DMS53 treated with DMSO at 0.1 percent for 48 hours (cell line): ENCODE data around the gene PLAC1.

Experiments
- DNase-seq: peaks from one replicate; lab custom pipeline; 2025; ENCODE audit not compliant: unreplicated experiment; lab: John Stamatoyannopoulos, UW

PLAC1 gene, protein sequence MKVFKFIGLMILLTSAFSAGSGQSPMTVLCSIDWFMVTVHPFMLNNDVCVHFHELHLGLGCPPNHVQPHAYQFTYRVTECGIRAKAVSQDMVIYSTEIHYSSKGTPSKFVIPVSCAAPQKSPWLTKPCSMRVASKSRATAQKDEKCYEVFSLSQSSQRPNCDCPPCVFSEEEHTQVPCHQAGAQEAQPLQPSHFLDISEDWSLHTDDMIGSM

DNA sequence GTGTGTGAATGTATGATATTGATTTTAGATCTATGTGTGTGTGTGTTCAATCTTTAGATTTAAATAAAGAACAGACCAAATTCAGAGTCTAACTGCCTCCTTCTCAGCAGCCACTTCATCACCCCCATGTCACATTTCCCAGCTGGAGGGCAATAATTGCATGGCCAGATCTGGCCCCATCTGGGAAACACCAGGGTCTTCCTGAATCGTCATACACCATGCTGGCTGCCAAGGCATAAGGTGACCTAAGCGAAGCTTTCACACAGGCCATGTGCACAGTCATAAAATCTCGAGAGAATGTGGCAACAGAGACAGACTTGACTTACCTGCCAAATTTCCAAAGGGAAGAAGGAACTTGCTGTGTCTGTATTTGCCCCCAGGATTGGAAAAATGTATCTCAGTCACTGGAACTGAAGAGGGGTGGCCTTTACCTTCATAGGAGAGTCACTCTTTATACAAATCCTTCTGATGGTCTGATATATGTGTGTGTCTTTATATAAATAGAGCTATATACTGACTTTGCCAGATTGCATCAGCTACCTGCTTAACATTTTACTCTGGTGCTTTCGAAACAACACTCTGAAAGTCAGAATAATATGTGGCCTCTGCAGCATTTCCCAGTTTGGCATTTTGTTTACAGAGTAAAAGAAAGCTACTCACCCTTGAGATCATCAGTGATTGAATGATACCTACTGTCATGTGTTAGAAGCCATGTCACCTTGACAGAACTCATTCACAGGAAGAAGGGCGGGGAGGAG, at the start of gene PLAC1:
Gene PLAC1 (minus strand): TSS at position 470 of the 758 bp plus-strand sequence. CDS start 91,789 bp downstream, outside the sequence.
- no peak for DNase-seq

DNA sequence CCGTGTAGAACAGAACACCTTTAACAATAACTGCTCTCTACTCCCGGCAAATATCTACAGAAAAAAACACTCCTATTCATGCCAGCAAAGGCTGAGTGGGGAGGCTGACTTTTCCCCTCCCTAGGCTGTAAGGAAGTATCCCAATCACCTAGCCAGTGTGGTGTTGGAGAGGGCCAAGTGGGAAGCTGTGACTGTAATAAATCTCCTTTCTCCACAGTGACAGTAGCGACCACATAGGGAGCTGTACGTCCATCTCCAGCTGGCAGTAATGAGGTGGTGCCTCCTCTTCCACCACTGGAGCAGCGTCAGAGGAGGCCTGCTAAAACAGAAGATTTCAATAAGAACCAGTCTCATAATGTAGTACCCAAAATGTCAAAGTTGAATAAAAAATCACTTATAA, 47.9 kb upstream of the PLAC1 start:
- DNase-seq: no peak

DNA sequence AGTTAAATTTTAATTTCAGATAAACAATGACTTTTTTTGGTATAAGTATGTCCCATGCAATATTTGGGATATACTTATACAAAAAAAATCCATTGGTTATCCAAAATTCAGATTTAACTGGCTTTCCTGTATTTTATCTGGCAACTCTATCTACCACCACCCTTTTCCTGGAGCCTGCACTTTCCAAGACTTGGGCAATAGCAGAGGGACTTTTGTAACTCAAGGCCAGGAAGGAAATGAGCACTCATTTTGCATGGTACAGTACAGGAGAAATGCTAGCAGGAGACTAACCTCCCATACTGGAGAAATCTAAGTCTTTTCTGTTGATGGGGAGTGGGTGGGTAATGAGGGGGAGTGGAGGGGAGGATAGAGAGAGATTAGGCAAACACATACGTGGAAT, 37.7 kb upstream of the PLAC1 start:
- DNase-seq: no peak

DNA sequence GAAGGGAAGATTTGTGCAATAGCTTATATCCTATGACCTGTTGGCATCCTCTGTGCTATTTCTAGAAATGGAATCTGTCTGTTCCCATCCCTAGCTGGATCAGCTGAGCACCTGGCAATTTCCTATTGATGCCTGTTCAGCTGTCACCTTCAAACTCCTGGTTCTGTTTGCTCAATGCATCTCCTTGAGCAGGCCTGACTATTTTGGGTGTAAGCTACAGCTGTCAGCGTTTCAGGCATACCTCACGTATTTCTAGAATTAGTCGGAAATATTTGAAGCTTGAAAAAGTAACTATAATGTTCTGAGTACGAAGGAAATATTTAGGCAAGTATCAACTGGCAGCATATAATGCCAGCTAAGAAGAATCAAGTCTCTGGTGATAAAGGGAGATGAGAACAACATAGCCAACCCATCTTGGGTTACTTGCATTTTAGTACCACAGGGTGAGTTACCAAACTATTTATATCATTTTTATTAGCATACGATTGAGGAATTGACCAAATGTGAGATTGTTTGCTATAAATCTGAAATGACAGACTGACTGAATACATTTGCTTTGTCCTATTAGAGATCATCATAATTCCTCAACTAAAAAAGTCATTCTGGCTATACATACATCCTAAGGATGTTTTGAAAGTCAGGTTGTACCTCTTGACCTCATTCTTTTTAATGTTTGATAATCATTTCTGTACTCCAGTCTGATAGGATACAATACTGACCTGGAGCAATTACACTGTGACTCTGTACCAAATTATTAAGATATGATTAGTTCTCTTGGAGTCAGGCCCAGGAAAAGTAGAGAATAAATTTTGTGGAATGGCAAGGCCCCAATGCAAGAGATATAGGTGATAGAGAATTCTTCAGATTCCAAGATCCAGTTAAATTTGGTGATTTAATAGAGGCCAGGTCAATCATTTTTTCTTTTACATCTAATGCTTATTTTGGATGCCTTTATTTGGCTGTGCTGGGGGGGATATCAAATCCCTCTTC, 36.4 kb upstream of the PLAC1 start:
- no peak for DNase-seq

DNA sequence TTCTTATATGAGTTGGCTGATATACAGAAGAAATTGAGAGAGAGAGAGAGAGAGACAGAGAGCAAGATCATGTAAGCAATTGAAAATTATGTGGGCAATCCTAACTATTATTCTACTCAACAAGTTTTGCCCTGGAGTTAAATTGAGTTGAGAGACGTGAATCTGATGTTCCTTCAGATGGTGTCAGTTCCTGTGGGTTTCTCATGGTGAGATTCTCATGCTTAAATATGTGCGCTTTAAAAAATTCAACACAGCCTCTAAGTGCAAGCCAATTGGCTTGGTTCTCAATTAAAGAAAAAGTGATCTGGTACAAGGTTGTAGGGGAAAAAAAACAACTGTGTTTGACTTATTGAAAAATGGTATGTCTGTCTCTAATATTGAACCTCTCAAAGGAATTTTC, 35.4 kb upstream of the PLAC1 start:
- DNase-seq: no peak

DNA sequence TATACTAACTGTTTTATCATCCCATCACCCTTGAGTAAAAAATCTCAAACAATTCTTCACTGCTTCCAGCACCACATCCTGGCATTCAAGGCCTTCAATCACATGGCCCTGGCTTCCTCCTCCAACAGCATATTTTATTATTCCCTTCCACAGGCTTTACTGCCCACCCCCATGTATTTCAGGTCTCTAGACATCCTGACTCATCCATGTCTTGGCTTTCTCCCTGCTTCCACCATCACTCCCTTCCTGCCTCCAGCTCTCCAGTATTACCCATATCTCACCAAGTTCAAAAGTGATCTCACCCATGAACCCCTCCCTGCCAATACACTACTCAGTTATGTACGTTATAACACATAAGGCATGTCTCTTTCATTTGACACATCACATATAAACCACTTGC, 34.7 kb upstream of the PLAC1 start:
- no peak for DNase-seq

DNA sequence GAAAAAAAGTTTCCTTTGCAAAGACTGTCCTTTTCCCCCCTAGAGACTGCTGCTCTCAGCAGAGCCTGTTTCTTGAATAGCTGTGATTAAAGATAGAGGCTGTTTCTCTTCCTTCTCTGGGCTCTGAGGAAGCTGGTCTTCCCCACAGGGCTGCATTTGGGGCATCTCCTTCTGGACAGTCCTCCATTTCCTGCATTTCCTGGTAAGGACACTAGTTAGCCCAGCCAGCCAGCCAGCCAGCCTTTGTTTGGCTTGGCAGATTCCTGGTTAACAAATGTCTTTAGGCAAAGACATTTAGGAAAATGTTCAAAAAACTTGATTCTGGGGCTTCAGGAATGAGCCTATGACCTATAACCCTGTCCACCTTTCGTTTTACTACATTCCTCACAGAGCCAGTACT, 34.0 kb upstream of the PLAC1 start:
- no peak for DNase-seq

DNA sequence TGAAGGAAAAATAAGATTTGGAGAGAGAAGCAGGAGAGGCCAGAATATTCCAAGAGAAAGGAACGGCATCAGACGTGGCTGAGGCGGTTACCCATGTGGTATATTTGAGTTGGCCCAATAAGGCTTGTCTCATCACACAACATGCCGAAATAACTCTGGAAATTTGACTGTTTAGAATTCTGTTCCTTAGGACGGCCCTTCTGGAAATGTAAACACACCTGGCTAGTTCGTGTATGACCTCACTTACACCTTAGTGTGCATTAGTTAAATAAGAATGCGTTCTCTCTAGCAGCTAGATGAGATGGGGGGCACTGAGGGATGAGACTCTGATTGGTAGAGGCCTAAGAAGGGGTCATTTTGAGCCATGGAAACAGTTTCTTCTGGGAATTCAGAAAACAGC, 33.2 kb upstream of the PLAC1 start:
- no peak for DNase-seq

DNA sequence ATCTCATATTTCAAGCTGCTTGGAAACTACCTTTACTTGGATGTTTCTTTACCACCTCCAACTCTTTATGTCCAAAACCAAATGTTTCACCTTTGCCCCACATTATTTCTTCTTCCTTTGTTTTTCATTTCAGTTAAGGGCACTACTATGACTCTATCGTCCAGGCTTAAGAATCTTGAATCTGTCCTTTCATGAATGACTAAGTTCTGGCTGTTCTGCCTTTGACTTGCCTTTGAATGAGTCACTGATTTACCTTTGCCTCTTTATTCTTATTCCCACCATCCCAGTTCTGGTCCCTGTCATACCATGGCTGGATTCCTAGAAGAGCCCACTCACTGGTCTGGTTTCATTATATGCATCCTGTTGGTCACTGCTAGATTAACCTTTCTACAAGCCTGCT, 30.6 kb upstream of the PLAC1 start:
- DNase-seq: no peak

DNA sequence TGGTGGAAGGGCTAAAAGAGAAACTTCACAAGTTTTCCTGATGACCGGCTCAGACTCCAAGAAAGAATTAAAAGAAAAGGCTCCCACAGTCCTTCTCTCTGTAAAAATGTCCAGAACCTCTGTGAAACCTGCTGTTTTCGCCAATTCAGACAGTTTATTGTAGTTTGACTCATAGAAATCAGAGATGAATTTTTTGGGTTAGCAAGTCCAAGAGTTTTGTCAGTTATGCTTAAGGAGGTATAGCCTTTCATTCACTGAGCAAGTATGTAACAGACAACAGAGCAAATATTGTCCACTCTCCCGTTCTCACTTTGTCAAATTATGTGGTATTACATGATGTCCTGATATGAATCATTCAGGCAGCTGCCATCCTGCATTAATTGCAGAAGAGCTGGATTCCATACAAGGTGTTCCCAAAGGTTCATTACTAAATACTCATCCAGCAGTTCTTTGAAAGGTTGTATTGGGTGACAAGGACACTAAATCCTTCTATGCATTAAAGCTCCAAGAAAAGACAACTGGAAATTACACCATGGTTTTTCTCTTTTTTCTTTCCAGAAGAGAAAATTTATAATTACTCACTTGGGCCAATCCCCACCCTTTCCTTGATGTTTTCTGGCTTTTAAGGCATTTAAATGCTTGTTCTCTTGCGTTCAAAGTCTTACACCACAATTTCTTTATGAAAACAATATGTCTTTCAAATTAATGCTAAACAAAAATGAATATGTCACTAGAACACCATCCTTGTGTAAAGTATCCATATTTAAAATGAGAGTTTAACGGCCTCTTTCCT, 30.0 kb upstream of the PLAC1 start:
- no peak for DNase-seq

DNA sequence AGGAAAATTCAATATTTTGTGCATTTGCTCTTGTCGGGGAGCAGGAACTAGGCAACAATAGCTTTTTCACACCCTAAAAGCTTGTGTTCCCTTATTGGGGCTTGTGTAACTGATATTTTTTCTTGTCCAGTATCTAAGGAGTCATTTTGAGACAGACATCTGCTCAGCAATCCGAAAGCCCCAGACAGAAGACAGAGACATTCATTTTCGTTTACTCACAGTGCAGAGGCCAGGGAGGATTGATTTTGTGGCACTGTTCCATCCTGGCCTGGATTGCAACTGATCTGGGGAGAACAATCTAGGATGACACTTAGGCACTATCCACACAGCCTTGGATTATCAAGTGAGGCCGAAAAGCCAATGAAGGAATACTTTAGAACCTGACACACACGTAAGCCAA, 27.4 kb upstream of the PLAC1 start:
- DNase-seq: no peak

DNA sequence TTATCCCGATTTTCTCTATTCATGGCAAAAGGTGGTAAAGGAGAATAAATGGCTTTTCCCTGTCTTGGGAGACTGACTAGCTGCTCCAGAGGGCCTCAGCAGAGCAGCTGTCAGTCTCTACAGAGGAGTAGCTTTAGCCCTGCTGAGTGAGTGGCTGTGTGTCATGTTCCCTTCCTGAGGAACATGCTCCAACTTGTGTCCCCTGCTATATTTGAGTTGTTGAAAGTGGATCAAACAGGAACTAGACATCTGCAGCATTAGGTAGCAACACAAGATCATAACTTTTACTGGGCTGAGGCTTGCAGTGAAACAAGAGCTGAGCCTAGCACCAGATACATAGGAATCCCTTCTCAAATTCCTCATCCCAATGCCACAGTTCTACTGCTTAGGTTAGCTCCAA, 26.7 kb upstream of the PLAC1 start:
- DNase-seq: no peak

DNA sequence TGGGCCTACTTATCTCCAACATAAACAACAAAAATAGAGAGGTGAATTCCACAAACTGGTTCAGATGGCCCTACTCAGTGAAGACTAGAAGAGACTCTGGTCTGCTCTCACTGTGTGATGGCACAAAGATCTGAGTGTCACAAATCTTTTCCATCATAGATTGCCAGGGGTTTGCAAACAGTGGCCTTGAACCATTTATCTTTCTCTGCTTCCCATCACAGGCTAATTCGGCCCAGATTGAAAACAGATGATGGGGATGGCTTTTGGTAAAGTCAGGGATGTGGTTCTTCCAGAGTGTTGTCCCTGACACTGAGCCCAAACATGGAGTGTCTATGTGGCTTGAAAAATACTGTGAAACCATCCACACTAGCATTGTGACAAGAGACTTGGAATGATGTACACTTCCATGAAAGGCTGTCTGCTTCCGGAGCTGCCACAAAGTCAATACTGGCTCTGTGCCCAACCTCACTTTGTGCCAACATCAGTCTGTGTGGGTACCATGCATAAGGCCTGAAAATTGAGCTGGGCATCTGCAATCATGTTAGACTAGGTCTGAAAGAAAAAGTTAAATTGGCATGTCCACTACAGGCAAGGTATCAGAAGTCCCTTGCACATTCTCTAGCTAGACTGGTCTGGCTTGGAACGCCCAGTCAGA, 25.2 kb upstream of the PLAC1 start:
- peak; percentile 20 for DNase-seq

DNA sequence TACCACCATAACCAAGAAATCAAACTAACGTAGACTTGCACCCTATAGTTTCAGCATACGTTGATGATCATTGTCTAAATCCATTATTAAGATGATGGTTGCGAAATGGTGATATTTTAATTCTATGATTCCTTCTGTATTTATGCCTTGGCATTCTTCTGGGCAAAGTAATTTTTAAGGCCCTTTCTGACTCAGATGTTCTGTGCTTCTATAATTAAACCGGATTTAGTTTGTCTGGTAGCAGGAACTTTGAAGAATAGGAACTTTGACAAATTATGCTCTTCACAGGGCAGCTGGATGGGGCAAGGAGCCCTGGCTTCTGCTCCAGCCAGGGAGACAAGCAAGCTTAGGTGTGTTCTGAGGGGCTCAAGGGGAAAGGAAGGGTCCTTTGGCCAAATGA, 23.8 kb upstream of the PLAC1 start:
- no peak for DNase-seq

DNA sequence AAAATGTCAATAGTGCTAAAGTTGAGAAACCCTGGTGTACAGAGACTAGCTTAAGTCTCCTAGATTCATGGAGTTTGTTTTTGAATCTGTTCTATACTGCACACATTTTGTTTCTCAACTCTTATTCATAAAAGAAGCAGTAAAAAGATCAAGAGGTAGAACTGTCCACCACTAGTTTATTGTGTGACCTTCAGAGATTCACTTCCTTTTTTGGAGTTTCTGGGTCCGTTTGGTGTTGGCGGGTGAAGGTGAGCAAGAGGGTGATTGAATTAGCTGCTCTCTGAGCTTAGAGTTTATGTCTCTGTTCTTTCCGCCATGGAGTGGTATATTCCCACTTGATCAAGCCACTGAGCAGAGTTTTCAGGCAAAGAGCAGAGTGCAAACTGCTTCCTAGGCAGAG, 21.4 kb upstream of the PLAC1 start:
- DNase-seq: no peak

DNA sequence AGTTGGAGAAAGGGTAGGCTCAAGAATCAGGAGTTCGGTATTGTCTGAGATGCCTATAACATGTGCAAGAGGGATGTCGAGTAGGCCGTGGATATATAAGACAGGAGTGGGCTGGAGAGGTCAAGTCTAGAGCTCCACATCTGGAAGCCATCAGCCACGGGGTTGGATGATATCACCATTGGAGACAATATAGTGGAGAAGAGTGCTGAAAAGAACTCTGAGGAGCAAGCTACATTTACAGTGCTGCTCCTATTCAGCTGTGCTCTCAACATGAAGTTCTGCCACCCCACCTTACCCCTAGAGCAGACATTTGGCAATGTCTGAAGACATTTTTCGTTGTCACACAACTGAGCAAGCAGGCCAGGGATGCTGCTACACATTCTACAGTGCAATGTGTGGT, 20.9 kb upstream of the PLAC1 start:
- no peak for DNase-seq

DNA sequence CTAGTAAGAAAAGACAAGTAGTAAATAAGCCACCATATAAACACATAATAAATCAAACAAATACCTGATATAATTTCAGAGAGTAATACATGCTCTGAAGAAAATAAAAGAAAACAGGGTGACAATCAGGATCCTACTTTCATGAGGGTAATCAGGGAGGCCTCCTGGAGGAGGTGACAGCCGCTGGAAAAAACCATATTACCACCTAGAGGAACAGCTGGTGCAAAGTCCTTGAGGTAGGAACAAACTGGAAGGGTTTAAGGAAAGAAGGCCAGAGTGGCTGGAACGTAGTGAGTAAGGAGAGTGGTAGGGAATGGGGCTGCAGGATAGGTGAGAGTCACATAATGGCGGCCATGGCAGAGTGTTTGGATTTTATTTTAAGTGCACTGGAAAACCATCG, 19.1 kb upstream of the PLAC1 start:
- DNase-seq: no peak

DNA sequence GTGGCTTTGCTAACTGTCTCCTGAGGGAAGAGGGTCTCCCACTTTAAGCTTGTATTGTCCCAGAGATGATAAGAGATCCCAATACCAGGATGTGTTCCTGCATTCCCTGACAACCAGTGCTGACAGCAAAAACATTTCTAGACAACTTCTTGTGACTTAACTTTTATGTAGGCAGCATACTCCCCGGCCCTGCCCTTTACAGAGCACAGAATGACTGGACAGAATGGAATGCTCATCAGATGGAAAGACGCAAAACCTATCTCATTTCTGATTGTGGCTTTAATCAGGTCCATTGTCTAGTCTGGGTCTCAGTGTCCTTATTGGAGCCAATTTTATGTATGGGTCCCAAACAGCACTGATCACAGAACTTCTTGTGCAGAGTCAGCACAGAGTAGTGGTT, 18.2 kb upstream of the PLAC1 start:
- DNase-seq: no peak

DNA sequence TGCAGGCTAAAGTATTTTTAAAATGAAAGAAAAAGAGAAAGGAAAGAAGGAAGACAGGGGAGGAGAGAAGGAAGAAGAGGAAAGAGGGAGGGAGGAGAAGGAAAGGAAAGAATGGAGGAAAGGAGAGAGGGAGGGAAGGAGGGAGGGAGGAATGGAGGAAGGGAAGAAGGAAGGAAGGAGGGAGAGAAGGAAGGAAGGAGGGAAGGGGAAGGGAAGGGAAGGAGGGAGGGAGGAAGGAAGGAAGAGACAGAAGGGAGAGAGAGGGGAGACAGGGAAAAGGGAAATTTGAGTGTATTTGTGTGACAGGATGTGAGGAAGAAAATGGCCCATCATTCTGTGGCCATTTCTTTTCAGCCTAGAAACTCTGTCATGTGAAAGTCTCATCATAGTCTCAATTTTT, 14.9 kb upstream of the PLAC1 start:
- no peak for DNase-seq

DNA sequence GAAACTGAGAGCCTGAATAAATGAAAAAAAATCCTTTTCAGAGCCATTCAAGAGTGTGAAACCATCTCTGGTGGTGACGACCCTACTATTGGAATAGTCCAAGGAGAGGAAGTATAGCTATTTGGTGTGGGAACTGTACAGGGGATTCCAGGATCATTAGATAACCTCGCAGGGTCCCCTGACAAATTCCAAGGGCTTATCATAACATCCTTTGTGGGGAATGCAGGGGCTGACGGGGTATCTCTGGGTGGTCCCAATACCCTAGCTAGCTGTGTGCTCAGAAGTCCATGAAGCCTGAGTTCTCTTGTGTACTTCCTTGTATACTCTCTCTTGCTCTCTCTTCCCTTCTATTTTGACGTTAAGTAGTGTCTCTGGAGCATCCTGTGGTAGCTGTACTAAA, 13.8 kb upstream of the PLAC1 start:
- DNase-seq: no peak
